Muscle layer of colon (tissue), 2 donors: ENCODE measurements around the gene BMAL1.

Source experiments
- H3K27ac ChIP-seq: one replicate; pipeline ENCODE4 v1.7.0; 2013; ENCODE audit warnings: low read depth, mild to moderate bottlenecking, low read length, moderate library complexity
- H3K27me3 ChIP-seq, 2 donors: one replicate each; pipeline ENCODE4 v1.7.0; 2013; ENCODE audit warnings: low read length in 2 of 2, mild to moderate bottlenecking in 2 of 2; ENCODE audit not compliant: insufficient read depth in 2 of 2, control insufficient read depth in 1 of 2
- H3K36me3 ChIP-seq: one replicate; pipeline ENCODE4 v1.7.0; 2013; ENCODE audit warnings: mild to moderate bottlenecking, low read length; ENCODE audit not compliant: insufficient read depth
- H3K4me1 ChIP-seq: one replicate; pipeline ENCODE4 v1.7.0; 2013; ENCODE audit warnings: mild to moderate bottlenecking, low read length; ENCODE audit not compliant: insufficient read depth
- H3K4me3 ChIP-seq, 2 donors: one replicate each; pipeline ENCODE4 v1.7.0; 2013; ENCODE audit warnings: low read length in 2 of 2, low read depth in 1 of 2, mild to moderate bottlenecking in 1 of 2, moderate library complexity in 1 of 2
- H3K9ac ChIP-seq: one replicate; pipeline ENCODE4 v1.7.0; 2013; ENCODE audit warnings: low read length
- H3K9me3 ChIP-seq: one replicate; pipeline ENCODE4 v1.7.0; 2013; ENCODE audit warnings: mild to moderate bottlenecking, low read length
- donor health status: abdominal sarcoma.
- donor health status: Adenocarcinoma of cecum.

BMAL1 gene

DNA sequence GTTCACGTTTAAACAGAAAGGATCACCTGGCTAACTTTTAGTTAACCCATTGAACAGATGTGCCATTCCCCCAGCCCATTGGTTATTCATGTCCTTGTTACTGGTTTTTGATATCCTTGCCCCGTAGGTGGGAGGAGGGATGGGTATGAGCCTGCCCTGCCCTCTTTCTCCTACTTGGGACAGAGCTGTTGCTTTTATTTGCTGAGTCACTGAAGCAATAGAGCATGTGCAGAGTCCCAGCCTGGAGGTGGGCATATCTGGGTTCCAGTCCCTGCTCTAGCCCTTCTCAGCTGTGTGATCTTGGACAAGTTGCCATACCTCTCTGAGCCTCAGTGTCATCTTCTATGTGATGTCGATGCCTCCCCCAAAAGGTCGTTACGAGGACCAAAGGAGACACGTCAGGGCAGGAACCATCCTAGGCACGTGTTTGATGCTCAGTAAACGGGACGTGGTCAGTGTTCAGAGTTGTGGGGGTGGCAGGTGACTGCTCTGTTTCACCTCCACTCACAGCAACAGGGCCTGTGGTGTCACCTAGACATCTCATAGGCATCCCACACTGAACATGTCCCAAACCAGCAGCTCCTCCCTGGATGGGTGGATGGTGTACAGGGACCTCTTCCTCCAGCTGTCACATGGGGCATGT lies 61.0 kb downstream of the BMAL1 start:
- H3K9me3 ChIP-seq, result no peaks in the 10 kb centered on the region
- no peaks in the 10 kb centered on the region for H3K27me3 ChIP-seq
- H3K9ac ChIP-seq, result peak overlapping the region; percentile 31
- no peak overlapping the region for H3K27ac ChIP-seq
- peak overlapping the region in 1 of 2 donors; percentile 26 for H3K4me3 ChIP-seq
- H3K36me3 ChIP-seq, result no peaks in the 10 kb centered on the region
- H3K4me1 ChIP-seq, result peaks cover 18% of the 10 kb centered on the region

- no peaks in the 10 kb centered on the region for H3K9me3 ChIP-seq
- peaks cover 18% of the 10 kb centered on the region for H3K4me1 ChIP-seq
- H3K9ac ChIP-seq, result no peak overlapping the region
- no peak overlapping the region for H3K4me3 ChIP-seq
- H3K27me3 ChIP-seq, result no peaks in the 10 kb centered on the region
- no peaks in the 10 kb centered on the region for H3K36me3 ChIP-seq
- no peak overlapping the region for H3K27ac ChIP-seq
These were observed 61.9 kb downstream of the BMAL1 start for GRCh38 chr11:13339195-13340153.

DNA sequence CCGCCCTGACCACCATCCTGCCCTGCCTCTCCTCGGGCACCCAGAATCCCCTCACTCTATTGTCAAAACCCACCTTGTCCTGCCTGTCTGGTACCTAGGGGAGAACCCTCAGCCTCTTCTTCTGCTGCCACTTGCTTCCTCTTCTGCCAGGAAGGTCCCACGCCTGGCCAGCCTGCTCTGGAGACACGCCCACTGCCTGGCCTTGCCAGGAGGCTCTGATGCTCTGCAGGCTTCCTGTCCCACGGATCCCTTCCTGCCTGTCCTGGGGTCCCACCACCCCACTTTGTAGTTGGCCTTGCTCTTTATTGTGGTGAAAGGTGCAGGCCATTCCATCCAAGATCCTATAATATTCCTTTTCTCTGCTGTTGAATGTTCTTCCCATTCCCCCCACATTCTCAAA lies 63.4 kb downstream of the BMAL1 start:
- Histone ChIP-seq H3K27me3 (no peaks in the 10 kb centered on the region), H3K9me3 (no peaks in the 10 kb centered on the region), H3K36me3 (no peaks in the 10 kb centered on the region), H3K4me3 (no peak overlapping the region), H3K9ac (no peak overlapping the region), H3K27ac (no peak overlapping the region), H3K4me1 (peaks cover 18% of the 10 kb centered on the region)

DNA sequence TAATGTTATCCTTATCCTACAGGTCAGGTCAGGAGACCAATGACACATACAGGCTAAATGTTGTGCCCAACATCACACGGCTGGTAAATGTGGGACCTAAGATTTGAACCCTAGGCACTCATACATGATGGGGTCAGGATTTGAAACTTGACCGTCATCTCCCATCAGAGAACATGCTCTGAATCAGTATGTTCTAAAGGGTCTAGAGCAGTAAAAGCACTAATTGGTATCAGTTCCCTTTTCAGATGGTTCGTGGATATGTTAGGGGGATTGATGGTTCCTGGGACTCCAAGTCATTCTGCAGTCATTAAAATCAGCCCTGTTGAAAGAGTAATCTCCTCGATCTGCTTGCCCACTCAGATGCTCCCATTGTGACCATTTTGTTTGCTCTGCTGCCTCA lies 65.5 kb downstream of the BMAL1 start:
- H3K4me1 ChIP-seq, result peaks cover 18% of the 10 kb centered on the region
- H3K27me3 ChIP-seq, result no peaks in the 10 kb centered on the region
- no peak overlapping the region for H3K9ac ChIP-seq
- no peak overlapping the region for H3K27ac ChIP-seq
- H3K9me3 ChIP-seq, result no peaks in the 10 kb centered on the region
- H3K4me3 ChIP-seq, result no peak overlapping the region
- H3K36me3 ChIP-seq, result no peaks in the 10 kb centered on the region

GRCh38 chr11:13343931-13344717 lies 66.5 kb downstream of the BMAL1 start:
- no peaks in the 10 kb centered on the region for H3K27me3 ChIP-seq
- H3K4me1 ChIP-seq, result peaks cover 8% of the 10 kb centered on the region
- H3K36me3 ChIP-seq, result no peaks in the 10 kb centered on the region
- no peak overlapping the region for H3K4me3 ChIP-seq
- H3K9me3 ChIP-seq, result no peaks in the 10 kb centered on the region
- H3K27ac ChIP-seq, result no peak overlapping the region
- no peak overlapping the region for H3K9ac ChIP-seq

DNA sequence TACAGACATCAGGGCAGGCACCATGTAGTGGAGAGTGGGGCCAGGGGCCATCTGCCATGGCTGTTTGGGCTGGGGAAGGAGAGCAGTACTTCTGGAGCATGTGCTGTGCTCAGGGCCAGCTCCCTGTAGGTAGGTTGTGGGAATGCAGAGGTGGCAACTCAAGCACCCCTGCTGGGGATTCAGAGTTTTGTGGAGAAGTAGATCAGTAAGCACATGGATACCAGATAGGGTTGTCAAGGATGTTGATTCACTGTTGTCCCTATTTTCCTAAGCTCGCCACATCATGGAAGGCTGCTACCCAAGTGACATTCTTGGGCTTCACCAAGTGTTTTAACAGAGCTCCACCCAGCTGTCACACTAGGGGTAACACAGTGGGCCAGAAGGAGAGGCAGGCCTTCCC lies 67.2 kb downstream of the BMAL1 start:
- H3K27me3 ChIP-seq, result no peaks in the 10 kb centered on the region
- H3K9me3 ChIP-seq, result no peaks in the 10 kb centered on the region
- H3K9ac ChIP-seq, result no peak overlapping the region
- H3K27ac ChIP-seq, result no peak overlapping the region
- H3K4me1 ChIP-seq, result peaks cover 1% of the 10 kb centered on the region
- no peaks in the 10 kb centered on the region for H3K36me3 ChIP-seq
- H3K4me3 ChIP-seq, result no peak overlapping the region

DNA sequence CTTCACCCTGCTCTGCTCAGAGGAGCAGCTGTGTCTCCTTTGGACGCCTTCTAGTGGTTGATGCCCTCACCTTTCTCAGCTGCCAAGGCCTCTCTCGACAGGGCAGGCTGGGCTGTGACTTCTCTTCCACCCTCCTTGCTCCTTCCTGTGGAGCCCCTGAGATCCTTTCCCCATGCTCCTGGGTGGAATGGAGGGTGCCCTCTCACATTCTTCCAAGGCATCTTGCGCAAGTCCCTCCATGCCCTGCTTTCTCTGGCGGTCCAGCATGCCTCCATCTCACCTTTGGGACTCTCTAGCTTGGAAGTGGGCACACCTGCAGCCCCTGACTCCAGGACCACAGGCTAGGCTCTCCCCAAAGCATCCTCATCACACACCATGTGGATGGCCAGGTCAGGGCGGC lies 68.9 kb downstream of the BMAL1 start:
- no peak overlapping the region for H3K9ac ChIP-seq
- H3K36me3 ChIP-seq, result no peaks in the 10 kb centered on the region
- H3K27me3 ChIP-seq, result no peaks in the 10 kb centered on the region
- H3K4me1 ChIP-seq, result no peaks in the 10 kb centered on the region
- H3K4me3 ChIP-seq, result no peak overlapping the region
- H3K27ac ChIP-seq, result no peak overlapping the region
- H3K9me3 ChIP-seq, result no peaks in the 10 kb centered on the region

DNA sequence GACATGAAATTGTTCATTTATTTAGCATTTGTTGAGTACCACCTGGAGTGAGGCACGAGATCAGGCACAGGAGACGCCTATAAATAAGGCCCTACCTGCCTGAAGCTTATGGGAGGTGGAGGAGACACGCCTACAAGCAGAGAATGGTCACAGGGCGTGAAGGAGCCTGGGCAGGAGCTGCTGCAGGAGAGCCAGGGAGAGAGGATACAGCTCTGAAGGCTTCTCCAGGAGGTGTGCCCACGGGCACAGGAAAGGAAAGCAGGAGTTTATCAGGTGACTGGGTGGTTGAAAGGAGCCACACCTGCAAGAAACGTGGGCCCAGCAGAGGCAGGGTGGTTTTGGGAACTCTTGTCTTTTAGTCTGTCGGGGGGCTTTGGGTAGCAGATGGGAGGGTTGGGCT lies 70.3 kb downstream of the BMAL1 start:
- Histone ChIP-seq H3K27me3 (no peaks in the 10 kb centered on the region), H3K4me3 (no peak overlapping the region), H3K36me3 (peaks cover 4% of the 10 kb centered on the region), H3K9ac (no peak overlapping the region), H3K9me3 (no peaks in the 10 kb centered on the region), H3K4me1 (no peaks in the 10 kb centered on the region), H3K27ac (no peak overlapping the region)

- no peaks in the 10 kb centered on the region for H3K27me3 ChIP-seq
- H3K4me3 ChIP-seq, result no peak overlapping the region
- no peak overlapping the region for H3K27ac ChIP-seq
- no peaks in the 10 kb centered on the region for H3K4me1 ChIP-seq
- H3K36me3 ChIP-seq, result peaks cover 7% of the 10 kb centered on the region
- no peak overlapping the region for H3K9ac ChIP-seq
- H3K9me3 ChIP-seq, result no peaks in the 10 kb centered on the region
These were observed 70.7 kb downstream of the BMAL1 start for GRCh38 chr11:13348305-13348704.

GRCh38 chr11:13349046-13349445 lies 71.5 kb downstream of the BMAL1 start:
- H3K27ac ChIP-seq, result no peak overlapping the region
- H3K4me3 ChIP-seq, result no peak overlapping the region
- H3K27me3 ChIP-seq, result no peaks in the 10 kb centered on the region
- H3K9me3 ChIP-seq, result no peaks in the 10 kb centered on the region
- peaks cover 7% of the 10 kb centered on the region for H3K36me3 ChIP-seq
- no peaks in the 10 kb centered on the region for H3K4me1 ChIP-seq
- H3K9ac ChIP-seq, result no peak overlapping the region

DNA sequence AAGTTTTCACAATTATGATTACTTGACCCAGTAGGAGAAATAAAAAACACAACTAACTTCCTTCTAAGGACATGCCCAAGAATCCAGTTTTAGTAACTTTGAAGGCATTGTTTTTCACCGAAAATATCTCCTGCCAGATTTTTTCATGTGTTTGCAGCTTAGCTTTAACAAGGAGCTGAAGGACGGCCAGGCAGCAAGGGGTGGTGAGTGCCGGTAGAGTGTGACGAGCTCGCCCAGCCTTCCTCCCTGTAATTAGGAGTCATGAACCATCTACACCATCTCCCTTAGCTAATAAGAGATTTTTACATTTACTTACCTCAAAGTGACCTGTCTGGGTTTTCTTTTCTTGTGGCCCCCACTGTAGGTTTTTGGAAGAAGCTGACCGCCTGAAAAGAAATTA lies 72.0 kb downstream of the BMAL1 start:
- no peak overlapping the region for H3K9ac ChIP-seq
- H3K4me3 ChIP-seq, result no peak overlapping the region
- H3K27ac ChIP-seq, result no peak overlapping the region
- H3K36me3 ChIP-seq, result peaks cover 7% of the 10 kb centered on the region
- H3K9me3 ChIP-seq, result no peaks in the 10 kb centered on the region
- no peaks in the 10 kb centered on the region for H3K27me3 ChIP-seq
- no peaks in the 10 kb centered on the region for H3K4me1 ChIP-seq
